HL-60/S4 (cell line): ENCODE data around the gene AUNIP.

ENCODE experiments used
- in situ Hi-C: fragments of 300-500 bp; cut with MboI; formaldehyde crosslinking; loops from 2 replicates; pipeline ENCODE4 v1.14.3; 2022; ENCODE audit warnings: low sequenced_read_pairs

AUNIP gene, protein sequence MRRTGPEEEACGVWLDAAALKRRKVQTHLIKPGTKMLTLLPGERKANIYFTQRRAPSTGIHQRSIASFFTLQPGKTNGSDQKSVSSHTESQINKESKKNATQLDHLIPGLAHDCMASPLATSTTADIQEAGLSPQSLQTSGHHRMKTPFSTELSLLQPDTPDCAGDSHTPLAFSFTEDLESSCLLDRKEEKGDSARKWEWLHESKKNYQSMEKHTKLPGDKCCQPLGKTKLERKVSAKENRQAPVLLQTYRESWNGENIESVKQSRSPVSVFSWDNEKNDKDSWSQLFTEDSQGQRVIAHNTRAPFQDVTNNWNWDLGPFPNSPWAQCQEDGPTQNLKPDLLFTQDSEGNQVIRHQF

DNA sequence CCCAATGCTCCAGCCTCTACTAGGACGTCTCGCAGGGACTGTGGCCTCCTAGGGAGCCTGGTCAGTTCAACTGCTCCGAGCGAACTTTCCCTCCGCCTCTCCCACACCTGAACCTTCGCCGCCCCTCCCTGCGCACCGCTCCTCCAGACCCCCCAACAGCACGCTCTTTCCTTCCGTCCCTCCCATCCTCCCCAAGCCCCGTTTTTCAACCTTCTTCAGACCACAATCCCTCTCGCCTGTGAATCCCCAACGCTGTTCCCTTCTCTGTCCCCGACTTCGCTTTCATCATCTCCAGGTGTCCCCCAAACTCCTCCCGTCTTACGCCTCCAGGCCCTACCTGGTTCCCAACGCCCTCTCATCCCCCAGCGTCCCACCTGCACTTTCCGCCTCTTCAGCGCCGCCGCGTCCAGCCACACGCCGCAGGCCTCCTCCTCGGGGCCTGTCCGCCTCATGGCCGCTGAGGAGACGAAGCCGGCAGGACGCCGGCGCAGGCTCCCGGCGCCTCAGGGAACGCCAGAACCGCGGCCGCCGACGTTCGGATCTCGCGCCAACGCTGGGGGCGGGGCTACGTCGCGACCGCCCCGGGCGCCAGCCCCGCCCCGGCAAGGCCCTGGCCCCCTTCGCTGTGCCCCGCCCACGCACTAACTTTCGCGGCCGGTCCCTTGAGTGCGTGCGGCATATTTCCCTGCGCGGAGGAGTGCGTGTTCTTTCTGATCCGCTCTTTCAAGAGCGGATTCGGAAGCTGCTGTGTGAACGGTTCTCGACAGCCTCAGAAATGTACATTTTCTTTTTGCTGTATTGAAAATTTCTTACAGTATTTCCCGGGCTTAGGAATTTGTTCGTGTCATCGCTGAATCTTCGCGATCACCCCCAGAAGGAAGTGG lies at the start of gene AUNIP:
TSS of gene AUNIP (minus strand) at position 552 of the 884 bp plus-strand sequence. CDS start at position 452, 100 bp downstream.
- in situ Hi-C loops: no loop called here

DNA sequence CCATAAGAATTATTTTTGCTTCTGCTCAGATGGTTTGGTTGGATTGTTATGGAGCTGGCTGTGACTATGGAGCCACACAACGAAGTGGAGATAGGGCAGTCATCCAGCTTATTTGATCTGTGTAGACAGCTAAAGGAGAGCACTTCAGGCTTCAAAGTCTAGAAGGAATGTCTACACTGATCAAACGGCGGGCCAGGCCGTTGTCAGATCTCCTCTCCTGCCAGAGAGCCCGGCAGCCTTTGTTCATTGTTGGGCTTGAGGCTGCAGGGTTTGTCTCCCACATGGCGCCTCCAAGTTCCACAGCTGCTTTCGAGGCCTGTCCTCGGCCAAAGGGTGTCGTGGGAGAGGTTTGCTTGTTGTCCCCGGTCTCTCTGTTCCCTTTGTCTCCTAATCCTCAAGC lies 49.8 kb upstream of the AUNIP start:
- in situ Hi-C loops: no loop called here

DNA sequence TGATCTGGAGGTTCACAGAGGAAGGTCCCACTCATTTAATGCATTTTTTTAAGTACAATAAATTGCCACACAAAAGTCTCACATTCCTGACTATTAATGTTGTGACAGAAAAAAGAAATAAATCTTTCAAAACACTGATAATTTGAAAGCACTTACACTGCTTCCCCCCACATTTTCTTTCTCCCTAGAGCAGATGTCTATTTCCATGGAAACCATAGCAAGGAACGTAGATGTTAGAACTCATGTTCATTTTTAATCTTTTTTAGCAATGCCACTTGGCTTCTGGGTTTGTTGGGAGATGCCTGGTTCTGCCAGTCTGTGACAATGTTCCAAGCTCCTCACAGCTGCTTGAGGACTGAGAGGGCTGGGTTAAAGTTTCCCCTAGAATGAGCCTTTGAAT lies 48.9 kb upstream of the AUNIP start:
- in situ Hi-C loops: no loop called here

DNA sequence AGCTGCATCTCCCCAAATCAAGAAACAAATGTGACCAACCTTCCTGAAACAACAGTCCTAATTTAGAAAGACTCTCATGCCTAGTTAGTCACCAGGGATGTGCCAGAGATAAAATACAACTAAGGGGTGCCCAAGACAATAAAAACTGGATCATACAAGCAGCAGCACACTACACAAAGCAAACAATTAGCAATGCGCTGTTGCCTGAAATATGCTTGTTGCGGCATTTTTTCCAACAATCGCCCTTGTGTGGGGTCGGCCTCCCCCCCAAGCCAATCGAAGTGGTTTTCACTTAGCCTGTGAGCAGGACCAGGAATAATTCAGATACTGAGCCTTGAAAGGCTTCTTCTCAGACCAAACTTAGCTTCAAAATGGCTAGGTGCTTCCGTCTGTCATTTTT lies 48.3 kb upstream of the AUNIP start:
- in situ Hi-C loops: no loop called here

DNA sequence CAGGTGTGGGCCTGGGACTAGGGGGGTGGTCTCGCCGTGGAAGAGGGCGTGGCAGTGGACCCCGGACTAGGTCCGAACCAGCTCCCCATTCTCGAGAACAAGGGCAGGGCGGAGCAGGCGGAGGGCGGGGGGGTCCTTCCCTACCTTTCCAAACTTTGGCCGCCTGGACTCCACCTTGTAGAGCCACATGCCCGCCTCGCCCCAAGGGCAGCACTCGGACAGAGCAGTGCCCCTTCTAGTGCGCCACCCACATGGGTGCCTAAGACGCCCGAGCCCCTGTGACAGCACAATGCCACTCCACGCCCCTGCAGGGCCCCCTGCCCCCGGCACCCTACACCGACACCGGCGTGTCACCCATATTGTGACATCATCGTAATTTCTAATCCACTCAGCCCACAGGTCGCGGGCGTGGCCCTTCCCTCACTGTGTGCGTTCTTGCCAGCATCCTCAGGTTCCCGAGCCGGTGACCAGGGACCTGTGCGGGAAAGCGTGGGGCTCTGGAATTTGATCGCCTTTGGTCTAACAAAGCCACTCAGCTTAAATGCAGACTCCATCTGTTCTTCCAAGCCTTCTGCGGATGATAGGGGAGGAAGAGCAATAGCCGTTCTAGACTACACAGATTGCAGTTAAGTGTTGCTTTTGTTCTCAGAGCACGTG lies 47.5 kb upstream of the AUNIP start:
- in situ Hi-C loops: no loop called here

DNA sequence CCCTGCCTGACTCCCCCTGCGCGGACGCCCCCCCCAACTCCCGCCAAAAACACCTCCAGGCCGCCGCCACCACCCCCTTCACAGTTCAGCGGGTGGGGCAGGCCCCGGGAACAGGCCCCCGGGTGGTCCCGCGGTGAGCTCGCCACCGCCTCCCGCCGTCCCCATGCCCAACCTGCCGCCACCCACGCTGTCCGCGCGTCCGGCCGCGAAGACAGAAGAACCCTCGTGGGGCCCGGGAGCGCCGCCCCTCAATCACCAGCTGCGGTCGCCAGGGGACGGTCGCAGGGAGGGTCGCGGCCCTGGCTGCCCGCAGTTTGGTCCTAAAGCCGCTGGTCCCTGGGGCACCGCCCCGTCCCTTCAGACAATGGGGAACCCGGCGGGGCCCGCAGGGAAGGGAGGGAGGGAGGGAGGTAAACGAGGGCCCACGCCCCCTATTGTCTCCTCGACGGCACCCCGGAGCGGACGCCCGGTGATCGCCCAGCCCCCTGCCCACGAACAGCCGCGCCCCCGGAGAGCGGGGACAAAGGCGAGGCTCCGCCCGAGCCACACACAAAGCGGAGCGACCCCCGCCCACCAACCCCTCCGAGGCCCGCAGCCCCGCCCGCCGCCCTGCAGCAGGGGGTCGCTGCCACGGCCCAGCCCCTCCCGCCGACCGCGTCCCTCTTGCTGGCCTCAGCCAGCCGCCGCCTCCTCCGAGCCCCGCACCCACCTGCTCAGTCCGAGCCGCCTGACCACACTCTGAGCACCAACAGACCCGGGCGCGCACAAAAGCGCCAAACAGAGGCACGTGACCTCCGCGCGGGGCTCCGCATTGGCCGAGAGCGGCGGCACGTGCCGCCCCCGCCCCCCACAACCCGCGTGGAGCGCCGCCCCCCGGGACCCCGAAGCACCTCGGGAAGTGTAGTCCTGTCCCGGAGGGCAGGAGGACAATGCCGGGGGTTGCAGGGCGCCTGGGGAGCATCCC lies 46.7 kb upstream of the AUNIP start, which contains the start of gene STMN1:
TSS of gene STMN1 (minus strand) at position 740 of the 964 bp plus-strand sequence. CDS start 1,743 bp downstream, outside the sequence.
- in situ Hi-C loops: no loop called here

DNA sequence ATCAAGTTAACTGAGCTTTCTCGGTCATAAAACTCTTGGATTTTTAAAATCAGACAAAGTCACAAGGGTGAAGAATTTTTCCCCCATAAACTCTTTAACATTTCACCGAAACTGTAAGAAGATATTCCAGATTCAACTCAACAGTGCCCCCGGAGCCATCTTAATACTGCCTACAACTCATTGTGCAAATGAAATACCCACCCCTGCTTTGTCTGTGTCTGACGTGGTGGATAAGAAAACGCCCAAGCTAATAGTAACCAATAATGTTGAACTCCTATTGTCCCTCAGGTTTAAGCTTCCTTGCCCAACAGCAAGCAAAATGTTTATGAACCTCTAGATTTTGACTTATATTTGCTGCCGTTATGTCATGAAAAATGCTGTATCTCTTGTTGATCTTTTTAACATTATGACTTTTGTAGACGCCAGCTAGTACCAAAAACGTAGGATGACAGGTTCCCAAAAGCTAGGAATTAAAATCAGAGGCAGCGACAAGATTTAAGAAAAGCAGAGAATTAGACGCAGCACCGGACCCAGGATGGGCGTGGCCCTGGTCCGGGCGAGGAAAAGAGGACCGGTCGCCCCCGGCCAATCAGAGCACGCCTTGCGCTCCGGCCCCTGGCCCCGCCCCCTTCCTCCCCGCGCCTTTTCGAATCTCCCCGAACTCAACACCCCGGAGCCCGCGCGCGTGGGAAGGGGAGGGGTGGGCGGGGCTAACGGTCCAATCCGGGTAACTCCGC lies 45.9 kb upstream of the AUNIP start:
- in situ Hi-C loops: no loop called here

DNA sequence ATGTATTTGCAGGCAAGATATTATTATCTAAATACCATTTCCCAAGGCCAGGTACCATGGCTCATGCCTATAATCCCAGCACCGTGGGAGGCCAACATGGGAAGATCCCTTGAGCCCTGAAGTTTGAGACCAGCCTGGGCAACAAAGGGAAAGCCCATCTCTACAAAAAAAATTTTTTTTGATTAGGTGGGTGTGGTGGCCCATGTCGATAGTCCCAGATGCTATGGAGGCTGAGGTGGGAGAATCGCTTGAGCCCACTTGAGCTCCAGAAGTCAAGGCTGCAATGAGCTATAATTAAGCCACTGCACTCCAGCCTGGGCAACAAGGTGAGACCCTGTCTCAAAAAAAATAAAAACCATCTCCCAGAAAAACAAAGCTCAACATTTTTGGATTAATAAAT lies 44.7 kb upstream of the AUNIP start:
- in situ Hi-C loops: no loop called here

DNA sequence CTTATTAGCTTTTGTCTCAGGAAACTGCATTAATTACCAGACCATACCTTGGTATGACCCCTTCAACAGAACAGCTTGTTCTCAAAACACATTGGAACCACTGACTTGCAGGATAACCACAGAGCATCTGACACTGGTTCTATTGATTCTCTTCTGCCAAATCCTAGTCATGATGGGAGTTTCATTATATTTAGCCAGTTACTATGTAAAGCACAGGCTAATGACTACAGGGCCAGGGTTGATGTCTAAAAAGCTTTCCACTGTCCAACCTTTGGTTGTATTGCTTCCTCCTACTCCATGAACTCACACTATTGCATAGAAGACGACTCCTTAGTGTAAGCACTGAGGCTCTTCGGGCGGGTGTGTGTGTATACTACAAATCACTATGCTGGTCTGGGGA lies 43.2 kb upstream of the AUNIP start:
- in situ Hi-C loops: no loop called here

DNA sequence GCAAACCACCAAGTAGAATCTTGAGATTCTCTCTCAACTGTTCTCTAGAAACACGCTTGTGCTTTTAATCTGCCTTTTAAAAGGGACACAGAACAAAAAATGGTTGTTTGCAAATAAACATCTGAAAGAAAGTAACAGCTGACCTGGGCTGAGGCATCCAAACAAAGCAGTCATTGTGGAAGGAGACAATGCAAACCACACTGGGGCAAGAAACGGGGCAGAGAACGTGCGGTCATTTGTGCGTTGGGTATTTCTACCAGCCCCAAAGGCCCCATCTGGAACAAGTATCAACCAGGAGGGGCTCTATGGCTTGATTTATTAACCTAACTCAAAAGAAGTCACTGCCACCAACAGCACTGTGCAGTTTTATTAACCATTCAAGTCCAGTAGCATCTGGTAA lies 41.0 kb upstream of the AUNIP start:
- in situ Hi-C loops: no loop called here

DNA sequence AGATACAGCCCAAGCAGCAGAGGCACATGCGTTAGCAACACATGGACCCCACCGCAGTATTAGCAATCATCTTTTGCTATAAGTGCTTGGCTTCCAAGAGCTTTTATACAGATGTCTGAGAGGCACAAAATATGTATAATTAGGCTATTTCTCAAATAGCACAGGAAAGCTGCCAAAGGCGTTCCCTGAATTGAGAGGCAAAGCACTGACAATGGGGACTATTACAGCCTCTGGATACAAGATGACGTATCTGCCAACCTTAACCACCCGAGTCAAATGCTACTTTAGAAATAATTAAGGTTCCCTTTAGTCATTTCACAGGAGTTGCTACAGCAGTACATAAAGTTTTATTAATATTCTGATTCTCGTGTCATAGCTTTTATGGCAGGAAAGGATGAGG lies 40.5 kb upstream of the AUNIP start:
- in situ Hi-C loops: loop anchor here (5.0 kb wide), 1 partner anchor 103 kb away; no protein-coding TSS in a partner anchor

DNA sequence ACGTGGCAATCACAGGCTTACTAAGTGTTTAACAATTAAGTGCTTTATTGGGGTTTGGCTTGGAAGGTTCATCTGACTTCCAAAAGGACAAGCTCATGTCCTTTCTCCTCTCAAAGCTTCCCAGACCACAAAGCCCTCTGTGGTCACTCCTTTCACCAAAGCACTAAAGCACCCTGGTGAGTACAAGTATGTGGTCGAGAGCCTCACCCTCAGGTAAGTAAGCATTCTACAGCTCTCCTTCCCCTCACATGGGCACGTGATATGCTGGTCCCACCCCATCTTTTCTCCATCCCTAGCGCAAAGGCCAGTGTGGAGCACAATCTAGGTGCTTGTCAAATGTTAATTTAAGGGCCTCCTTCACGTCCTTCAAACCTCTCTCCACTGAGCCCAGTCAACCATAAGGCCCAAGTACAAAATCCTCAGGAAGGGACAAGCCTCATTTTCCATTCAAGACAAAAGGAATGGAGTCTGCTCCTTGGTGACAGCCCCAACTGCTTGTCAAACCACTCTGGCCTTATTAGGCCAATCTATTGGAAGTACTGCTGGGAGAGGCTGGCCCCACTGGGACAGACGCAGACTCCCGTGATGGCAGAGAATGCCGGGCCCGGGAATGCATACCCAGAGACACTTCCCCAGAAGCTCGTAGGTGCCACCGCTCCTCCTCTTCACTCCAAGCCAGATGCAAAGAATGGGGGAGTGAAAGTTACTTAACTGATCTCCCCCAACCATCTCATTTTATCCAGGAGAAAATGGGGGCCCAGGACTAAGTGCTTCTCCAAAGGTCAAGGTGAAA lies 39.2 kb upstream of the AUNIP start:
- in situ Hi-C loops: loop anchor here (5.0 kb wide), 1 partner anchor 104 kb away; no protein-coding TSS in a partner anchor

DNA sequence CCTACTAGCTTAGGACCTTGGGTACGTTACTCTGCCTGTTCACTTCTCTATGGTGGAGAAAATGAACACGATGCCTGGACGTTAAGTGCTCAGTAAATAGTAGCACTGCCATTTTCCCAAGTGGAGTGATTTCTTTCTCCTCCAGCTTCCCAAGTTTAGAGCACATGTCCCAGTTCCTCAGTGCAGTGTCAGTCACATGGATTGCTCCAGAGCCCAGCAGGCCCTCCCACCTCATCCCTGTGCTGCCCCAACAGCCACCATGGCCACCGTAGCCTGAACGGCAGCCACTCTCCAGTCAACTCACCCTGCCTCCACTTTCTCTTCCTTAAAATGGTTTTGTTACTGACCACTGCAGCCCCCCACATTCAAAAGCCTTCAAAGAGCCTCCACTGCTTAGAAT lies 38.5 kb upstream of the AUNIP start:
- in situ Hi-C loops: loop anchor here (5.0 kb wide), 1 partner anchor 105 kb away; no protein-coding TSS in a partner anchor

DNA sequence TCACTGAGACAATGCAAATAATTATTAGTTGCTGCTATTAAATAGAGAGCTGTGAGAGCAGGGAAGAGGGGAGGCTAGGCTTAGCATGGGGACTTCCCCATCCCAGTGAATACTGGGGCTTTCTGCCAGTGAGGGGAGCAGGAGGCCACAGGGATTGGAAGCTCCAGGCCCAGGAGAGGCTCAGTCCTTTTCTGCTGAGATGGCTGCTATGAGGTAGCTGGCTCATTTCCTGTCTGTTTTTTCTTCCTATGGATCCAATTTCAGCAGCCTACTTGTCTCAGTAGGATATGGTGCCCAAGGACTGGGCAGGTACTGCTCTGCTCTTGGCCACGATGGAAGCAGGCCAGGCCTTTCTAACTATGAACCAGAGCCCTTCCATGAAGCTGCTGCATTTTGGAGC lies 37.0 kb upstream of the AUNIP start:
- in situ Hi-C loops: loop anchor here (5.0 kb wide), 1 partner anchor 106 kb away; no protein-coding TSS in a partner anchor

DNA sequence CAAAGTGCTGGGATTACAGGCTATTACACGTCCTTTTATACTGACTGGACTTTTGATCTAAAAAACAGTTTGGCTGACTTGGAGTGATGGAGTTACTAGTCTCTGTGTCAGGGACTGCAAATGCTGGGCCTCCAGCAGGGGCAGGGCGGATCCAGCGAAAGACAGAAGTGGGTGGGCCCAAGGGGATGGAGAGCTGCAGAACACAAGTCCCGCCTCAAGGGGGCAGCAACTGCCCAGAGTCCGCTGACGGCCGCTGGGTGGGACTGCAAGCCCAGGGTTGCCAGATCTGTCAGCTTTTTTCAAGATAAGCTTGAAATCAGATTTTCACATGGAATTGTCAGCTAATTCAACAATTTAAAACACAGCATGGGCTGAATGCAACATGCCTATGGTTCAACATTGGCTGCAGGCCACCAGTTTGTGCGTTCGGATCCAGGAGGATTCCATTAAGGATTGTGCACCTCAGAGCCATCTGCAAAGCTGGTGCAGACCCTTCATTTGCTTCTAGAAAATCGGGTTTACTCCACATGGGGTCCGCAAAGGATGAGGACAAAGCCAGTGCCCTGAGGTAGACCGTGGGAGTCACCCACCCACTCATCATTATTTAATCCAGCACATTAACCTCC lies 36.2 kb upstream of the AUNIP start:
- in situ Hi-C loops: loop anchor here (5.0 kb wide), 1 partner anchor 107 kb away; no protein-coding TSS in a partner anchor

DNA sequence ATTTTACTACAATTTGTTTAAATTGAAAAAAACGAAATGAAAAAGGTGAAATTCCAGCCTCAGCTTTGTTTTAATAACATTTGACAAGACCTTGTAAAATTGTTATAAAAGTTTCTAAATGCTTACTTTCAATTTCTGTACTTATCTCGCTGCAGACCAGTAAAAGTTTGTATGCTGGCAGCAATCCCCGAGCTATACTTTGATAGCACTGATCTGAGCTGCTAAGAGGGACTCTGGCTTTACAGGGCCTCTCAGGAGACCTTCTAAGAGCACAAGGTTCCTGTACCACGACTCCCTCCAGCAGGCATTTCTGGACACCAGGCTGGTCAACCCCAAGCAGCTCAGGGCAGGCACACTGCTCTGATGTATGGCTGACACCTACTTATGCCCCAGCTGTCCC lies 33.9 kb upstream of the AUNIP start:
- in situ Hi-C loops: no loop called here

DNA sequence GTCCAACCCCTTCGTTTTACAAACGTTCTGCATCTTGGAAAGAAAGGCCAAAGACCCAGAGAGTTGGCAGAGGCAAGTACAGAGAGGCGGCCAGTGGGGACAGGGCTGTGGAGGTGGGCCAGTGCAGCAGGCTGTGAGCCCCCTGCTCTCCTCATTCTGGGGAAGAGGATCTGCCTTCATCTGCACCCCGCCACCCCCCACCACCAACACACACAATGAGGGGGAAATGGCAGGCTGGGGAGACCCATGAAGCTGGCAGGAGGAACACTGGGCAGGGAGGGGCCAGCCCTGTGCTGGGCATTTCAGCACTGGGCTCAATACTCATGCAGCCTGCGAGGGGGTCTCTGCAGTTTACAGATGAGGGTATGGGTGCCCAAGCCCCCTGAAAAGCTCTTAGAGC lies 32.3 kb upstream of the AUNIP start:
- in situ Hi-C loops: no loop called here
